Measurements from ENCODE around the gene PNPO.
A peak's percentile ranks its signal among the peaks of the same experiment; 100 is the strongest.

The PNPO gene

DNA sequence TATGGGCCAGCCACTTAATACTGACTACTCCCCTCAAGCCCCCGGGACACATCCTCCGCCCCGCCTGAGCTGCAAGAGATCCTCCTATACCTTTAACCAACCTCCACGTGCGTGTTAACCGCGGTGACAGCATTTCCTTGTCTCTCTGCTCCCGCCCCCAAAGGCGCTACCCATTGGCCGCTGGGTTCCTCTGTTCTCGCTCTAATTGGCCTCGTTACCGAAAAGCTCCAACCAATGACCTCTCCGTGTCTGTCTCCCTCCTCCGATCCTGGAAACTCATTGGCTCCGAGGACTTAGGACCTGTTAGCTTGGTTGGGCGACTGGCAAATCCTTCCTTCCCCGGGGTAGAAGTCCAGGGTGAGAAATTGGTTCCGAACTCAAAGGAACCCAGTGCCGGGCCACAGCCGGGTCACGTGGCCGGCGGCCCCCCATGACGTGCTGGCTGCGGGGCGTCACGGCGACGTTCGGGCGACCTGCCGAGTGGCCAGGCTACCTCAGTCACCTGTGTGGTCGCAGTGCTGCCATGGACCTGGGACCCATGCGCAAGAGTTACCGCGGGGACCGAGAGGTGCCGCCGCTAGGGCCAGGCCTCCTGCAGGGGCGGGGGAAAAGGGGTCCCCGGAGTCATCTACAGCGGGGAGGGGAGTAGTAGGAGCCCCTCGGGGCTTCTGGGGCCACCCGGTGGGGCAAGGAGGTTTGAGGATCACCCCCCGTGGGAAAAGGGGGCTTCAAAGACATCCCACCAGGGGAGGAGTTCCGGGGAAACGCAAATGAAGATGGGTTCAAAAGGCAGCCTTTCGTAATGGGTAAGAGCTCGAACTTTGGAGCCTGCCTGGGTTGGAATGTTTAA lies at the start of gene PNPO:
Gene PNPO, plus strand, starts transcription at position 326 of the 850 bp plus-strand sequence. Its CDS starts 105 bp downstream, at position 431.
- DNase-seq: peak; percentile 99

DNA sequence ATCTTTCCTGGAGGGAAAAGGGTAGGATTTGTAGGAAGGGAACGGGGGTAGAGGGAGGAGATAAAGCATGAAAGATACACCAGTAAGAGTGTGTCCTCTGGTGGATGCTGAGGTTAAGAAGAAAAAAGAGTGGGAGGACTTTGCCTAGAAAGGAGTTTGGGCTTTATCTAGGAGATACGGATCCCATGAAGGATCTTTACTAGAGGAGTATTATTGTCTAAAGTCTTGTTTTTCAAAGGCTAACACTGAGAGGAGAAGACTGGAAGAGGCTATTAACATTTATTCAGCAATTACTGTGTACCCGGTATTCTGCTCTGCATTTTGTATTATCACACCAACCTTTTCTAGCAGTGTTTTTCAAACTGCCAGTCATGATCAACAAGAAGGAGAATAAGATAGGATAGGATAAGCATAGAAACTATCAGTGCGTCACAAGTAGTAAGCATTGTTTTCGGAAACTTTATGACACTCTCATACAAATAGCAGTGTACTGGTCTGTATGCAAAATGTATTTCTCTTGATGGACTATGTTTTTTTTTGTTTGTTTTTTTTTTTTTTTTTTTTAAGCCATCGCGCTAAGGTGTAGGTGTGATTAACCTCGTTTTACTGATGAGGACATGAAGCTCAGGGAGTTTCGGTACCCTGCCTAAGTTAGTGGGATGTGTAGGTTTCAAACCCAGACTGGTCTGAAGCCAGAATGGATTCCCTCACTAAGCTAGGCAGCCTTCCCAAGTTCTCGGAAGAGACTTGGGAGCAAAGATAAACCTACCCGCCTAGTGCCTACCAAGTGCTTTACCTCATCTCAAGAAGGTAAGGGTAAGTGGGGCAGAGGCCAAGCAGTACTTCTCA lies 46.6 kb upstream of the PNPO start:
- DNase-seq: no peak

DNA sequence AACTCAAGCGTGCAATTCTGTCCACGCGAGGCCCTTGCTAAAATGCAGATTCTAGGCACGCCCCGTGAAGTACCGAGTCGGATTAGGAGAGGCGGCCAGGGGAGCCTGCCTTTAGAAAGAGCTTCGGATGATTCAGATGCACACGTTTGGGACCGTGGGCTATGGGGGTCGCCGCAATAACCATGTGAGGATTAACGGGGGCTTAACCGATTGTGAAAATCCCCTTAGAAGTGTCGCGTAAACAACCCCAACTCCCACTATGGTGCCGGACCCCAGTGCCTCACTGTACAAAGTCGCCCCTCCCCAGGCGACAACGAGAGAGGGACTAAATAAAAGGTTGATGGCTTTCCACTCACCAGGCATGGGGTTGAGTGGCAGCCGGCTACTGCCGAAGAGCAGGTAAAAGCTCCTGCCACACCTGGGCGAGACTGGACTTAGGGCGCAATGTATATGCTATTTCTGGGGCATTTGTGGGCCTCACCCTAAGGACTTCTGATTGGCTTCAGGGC lies 46.0 kb upstream of the PNPO start:
- peak in 1 of 2 experiments; percentile 40 for DNase-seq

DNA sequence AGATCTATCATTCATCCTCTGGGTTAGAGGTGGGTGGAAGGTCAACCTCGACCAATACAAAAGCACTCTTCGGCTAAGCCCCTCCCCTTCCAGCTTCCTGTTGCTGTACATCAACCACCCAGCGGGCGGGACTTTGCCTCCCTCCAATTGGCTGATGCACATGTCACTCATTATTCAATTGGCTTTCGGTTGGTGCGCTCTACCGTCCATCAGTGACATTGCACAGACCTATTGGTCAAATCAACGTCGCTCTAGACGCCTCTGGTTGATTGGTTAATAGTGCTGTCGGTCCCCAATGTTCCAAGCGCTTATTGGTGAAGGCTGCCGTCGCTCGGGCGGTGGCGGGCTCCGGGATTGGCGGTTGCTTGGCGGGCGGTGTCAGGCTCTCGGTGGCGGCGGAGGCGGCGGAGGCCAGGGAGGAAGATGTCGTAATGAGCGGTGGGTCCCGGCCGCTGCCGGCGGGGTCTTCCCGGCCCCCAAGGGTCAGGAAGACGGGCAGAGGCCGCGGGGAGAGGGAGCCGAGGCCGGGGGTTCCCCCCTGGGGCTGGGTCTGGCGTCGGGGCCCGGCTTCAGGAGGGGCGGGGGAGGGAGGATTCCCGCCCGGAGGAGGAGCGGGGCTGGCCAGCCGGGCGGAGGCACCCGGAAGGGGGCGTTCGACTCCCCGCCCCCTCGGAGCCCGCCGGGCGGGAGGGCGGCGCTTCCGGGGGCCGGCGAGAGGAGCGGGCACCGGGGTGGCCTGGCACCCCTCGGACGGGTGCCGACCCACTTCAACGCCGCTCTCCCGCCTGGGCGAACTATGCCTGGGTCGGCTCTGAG lies 45.3 kb upstream of the PNPO start, which contains the start of gene SP2:
Gene SP2, plus strand, starts transcription at position 381 of the 816 bp plus-strand sequence. Its CDS starts 51 bp downstream, at position 432.
- DNase-seq: peak; percentile 100

DNA sequence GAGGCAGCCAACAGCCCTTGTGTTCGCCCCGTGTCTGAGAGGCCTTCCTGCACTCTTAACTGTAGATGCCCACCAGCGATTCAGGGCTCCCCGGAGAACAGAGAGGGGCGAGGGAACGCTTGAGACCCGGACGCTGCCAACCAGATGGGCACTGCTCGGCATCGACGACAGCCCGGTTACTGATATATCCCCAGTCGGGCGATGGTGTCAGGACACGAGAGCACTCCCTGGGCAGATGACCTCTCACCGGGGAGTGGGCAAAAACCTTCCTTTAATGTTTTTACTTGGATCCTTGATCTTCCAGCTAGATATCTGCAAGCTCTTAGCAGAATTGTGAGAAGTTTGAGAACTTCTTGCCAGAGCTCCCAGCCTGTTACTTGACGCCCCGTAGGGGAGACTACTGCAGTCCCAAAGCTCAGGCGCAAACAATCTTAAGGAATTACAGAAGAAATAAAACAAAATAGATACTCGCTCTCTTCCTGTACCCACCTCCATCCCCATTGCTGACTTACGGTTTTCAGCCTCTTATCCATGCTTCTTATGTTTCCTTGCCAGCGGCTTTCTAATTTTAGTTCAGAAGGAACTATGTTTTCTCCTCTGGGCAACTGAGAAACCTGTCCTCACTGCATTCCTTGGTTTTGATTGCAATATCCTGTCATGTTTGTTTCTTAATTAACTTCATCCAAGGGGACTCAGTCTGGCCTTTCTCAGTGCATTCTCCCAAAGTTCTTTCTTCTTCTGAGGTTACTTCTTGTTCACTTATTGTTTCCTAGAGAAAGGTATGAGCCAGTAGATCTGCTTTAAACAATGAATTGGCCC lies 44.5 kb upstream of the PNPO start:
- DNase-seq: peak in 1 of 2 experiments; percentile 62

DNA sequence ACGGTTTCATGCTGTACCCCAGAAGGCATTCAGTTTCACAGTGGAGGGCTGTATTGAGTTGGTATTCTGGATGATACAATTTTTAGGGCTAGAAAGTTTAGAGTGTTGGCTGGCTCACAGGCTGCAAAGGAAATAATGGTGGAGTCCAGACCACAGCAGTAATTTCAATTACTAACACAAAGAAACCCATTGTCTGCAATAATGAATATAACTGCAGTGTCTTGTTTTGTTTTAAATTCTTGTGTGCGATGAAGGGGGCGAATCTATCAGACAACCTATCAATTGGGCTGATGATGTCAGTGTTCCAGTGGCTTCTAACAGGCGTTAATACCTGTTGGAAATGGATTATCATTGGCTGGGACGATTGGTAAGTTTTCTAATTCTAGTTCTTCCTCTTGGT lies 43.8 kb upstream of the PNPO start:
- no peak for DNase-seq

DNA sequence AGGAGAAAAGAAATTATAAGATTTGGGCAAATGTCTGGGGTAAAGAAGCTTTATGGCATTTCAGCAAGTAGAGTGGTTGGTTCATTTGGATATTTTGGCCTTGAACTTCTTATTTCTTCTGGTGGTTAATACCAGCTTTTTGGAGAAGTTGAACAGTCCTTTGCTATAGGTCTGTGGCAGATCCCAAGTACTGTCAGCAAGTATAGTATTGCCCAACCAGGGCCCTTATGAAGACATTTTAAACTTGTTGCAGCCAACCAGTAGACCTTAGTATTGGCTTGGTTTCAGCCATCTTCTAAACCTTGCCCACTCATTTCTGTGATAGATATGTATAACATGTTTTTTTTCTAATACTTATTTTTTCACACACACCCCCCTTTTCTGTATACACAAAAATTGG lies 43.1 kb upstream of the PNPO start:
- no peak for DNase-seq

DNA sequence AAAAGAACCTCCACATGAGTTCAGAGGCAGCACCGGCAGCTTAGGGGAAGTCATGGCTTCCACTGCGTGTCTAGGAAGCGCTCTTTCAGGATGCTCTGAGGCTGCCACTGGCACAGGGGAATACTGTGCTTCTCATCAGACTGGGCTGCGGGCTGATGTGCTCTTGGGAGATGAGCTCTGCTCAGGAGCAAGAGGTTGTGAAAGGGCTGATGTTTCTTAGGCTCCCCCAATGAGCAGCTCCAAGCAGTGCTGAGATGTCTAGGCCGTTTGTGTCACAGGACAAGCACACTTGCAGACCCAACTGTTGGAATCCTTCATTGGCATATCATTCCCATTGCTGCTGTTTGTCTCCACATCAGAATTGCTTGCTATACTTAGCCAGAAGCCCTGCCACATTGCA lies 41.7 kb upstream of the PNPO start:
- no peak for DNase-seq

DNA sequence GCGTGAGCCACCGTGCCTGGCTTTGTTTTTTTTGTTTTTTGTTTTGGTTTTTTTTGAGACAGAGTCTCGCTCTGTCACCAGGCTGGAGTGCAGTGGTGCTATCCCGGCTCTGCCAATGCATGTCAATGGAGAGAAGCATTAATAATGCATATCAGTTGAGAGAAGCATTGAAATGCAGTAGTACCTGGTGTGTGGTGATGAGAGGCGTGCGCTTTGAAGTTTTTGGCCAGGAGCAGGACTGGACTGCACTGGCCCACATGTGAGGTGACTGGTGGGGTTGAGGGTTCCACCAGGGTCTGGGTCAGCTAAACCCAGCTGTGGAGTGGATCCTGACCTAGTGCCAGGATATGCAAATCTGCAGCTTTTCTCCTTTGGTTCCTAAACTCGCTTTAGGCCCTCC lies 39.9 kb upstream of the PNPO start:
- DNase-seq: no peak

DNA sequence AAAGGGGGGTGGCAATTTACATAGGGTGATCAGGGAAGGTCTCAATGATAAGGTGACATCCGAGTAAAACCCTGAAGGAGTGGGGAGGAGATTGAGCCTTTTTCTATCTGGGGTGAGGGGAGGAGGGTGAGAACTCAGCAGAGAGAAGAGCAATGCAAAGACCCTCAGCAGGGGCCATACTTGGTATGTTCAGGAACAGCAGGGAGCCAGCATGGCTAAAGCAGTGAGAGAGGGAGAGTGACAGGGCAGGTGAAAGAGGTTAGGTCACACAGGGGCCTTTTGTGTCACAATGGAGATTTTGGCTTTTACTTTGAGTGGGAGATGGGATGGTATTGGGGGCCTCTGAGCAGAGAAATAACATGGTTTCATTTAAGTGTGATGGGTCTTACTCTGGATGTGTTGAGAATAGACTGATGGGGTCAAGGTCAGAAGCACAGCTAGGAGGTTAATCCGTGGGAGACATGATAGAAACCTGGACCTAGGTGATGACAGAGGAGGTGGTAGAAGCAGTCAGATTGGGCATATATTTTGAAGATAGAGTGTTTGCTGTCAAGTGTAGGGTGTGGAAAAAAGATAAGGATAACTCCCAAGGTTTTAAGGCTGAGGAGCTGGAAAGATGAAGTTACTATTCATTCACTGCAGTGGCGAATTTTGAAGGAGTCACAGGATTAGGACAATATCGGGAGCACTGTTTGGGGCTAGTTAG lies 39.2 kb upstream of the PNPO start:
- DNase-seq: no peak

DNA sequence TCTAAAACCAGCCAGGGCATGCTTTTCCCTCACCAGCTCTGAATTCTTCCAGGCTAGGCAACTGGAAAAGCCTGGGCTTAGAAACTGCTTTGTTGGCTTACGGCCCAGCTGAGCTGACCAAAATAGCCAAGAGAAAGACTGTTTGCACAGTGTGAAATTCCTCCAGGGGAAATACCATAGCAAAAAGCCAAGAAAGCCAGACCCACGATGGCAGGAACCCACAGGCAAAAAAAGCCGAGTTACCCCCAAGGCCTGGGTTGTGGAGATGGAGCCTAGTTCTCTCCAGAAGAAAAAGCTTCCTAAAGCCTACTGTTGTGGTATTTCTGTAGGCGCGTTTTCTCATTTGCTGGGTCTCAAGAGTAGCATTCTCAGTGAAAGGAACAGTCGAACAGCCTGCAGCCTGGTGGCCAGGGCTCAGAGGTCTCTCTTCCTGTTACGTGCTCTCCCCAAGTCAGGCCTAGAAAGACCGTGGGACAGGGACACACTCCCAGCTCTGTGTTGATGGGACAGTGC lies 36.1 kb upstream of the PNPO start:
- DNase-seq: no peak

DNA sequence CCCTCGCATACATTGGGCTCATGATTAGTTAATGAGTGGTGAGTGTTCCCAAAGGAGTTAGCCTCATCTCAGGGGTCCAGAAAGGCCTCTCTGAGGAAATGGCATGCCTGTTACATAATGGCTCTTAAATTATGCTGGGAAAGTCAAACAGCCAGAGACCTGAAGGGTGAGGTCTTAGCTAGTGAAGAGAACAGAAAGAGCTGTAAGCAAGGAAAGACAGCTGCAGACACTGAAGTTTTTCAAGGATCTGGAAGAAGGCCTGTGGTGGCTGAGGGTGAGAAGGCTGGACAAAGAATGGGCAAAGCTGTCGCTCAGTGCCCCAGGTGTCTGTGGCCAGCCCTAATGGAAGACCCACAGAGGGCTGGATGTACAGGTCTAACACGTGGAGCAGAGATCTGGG lies 34.9 kb upstream of the PNPO start:
- no peak for DNase-seq

DNA sequence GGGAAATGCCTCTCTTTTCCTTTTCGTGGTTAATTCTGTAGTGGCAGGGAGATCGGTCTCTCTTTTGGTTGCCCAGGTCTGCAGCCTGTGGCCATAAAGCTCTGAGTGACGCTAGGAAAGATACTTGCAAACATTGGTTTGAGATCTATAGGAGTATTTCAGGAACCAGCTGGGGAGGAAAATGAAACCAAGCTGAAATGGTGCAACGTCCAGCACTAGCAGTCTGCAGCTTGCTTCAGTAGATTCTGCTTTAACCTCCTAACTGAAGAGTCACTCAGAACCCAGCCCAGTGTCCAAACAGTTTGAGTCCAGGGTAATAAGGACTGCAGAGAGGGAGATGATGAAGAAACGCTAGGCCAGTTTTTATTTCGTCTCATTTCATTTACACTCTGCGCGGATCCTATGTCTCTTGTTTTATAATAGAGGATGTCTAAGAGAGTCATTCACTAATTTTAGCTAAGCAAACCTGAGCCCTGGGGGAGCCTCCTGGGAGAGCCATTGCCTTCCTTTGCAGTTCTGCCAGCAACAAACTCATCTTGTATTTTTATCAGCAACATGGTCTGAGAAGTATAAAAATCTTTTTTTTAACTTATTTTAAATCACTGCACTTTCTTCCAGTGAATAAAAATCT lies 33.3 kb upstream of the PNPO start:
- no peak for DNase-seq

DNA sequence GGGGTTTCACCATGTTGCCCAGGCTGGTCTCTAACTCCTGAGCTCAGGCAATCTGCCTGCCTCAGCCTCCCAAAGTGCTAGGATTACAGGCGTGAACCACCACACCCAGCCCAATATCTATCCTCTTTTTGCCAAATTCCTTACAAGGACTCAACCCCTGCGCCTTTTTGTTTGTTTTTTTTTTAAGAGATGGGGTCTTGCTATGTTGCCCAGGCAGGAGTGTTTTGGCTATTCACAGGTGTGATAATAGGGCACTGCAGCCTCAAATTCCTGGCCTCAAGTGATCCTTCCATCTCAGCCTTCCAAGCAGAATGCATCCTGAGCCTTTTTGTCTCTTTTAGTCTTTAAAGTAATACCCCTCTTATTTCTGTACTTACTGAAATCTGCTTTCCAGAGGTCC lies 28.3 kb upstream of the PNPO start:
- no peak for DNase-seq

DNA sequence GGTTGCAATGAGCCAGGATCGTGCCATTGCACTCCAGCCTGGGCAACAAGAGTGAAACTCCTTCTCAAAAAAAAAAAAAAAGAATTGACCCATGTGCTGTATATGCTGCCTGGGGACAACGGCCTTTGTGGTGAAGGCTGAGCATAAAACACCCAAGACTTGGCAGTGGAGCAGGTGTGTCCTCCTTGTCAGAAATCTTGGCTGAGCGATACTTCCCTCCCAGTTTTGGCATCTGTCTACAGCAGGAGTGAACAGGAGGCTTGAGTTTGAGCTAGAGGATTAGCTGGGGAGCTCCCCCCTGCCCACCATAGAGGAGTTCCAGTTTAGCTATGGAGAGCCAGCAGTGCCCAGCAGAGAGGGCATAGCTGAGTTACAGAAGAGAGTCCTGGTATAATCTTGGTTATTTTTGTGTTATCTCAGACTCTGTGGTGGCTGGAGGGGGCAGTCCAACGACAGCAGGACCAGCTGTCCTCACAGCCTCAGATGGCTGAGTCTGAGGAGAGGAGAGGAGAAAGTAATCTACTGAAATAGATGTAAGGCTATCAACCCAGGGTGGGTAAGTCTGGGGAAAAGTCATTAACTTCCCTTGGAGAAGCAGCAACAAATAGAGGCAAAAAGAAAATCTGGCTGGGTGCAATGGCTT lies 26.9 kb upstream of the PNPO start:
- no peak for DNase-seq

DNA sequence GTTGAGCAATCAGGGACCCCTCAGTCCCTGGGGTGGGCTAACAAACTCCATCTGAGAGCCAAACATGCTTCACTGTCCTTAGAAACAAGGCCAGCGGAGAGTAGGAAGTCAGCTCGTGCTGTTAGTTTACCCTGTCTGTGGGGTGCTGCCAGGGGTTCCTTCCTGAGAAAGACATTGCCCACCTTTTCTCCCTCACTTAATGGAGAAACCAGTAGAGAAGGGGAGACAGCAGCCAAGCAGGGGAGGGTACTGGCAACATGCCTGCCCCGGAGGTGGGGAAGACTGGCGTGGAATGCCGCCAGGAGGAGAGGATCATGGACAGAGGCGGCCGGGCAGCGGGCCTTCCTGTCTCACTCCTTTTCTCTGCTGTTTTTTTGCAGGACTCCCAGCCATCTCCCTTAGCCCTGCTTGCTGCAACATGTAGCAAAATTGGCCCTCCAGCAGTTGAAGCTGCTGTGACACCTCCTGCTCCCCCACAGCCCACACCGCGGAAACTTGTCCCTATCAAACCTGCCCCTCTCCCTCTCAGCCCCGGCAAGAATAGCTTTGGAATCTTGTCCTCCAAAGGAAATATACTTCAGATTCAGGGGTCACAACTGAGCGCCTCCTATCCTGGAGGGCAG lies 25.5 kb upstream of the PNPO start:
- no peak for DNase-seq

DNA sequence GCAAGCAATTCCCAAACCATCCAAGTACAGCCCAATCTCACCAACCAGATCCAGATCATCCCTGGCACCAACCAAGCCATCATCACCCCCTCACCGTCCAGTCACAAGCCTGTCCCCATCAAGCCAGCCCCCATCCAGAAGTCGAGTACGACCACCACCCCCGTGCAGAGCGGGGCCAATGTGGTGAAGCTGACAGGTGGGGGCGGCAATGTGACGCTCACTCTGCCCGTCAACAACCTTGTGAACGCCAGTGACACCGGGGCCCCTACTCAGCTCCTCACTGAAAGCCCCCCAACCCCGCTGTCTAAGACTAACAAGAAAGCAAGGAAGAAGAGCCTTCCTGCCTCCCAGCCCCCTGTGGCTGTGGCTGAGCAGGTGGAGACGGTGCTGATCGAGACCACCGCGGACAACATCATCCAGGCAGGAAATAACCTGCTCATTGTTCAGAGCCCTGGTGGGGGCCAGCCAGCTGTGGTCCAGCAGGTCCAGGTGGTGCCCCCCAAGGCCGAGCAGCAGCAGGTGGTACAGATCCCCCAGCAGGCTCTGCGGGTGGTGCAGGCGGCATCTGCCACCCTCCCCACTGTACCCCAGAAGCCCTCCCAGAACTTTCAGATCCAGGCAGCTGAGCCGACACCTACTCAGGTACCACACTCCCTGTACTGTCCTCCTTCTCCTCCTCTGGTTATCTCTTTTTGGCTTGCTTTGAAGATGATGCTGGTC lies 24.7 kb upstream of the PNPO start:
- DNase-seq: no peak

DNA sequence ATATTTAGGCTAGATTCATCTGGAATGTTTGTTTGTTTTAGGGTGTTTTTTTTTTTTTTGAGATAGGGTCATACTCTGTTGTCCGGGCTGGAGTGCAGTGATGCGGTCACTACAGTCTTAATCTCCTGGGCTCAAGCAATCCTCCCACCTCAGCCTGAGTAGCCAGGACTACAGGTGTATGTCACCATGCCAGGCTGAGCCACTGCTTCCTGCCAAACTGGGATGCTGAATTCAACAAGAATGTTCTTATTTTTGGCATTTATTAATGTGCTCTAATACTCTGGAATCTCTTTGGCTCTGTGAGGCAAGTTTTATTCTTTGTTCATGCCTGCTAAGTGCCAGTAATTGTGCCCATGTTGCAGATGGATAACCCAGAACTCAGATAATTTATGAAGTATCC lies 23.8 kb upstream of the PNPO start:
- no peak for DNase-seq

DNA sequence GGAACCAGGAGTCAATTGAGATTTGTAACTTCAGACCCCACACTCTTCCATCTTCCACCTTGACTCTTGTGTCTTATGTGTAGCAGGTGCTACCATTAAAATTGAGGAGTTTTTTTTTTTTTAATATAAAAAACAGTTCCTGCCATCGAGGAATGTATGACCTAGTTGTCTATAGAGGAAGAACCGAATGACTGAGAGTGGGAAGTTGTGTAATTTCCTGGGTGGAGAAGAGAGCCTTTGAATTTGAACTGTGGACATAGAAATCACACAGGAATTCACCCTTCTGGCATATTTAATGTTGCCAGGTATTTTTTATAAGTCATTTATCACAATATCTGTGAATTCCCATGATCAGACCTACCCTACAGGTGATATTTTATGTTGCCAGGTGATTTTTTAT lies 23.4 kb upstream of the PNPO start:
- no peak for DNase-seq
